AG04449 (cell line): ENCODE results near the gene CLASRP.

Experiments used
- CTCF ChIA-PET: fragments of 350-600 bp; formaldehyde crosslinking; extraction: SDS; loops from one replicate; lab custom pipeline; 2021; ENCODE audit warnings: antibody characterized with exemption; lab: Yijun Ruan, JAX
- POLR2A ChIA-PET: fragments of 400-600, 350-600 bp; formaldehyde crosslinking; extraction: SDS; loops from one replicate; lab custom pipeline; 2020; ENCODE audit warnings: antibody characterized with exemption, inconsistent platforms; lab: Yijun Ruan, JAX
- DNase-seq: peaks from one replicate; pipeline ENCODE4 v3.0.0-alpha.2; 2010; ENCODE audit warnings: low read depth, low spot score
- H3K4me3 ChIP-seq: 2 replicates; pipeline ENCODE4 v1.5.1; 2011; ENCODE audit warnings: low read depth, mild to moderate bottlenecking, control low read depth, low read length
- CTCF ChIP-seq: IDR thresholded peaks from one replicate; pipeline ENCODE4 v1.5.1; 2011; ENCODE audit warnings: mild to moderate bottlenecking, moderate library complexity, low read length, control low read depth, inconsistent platforms; ENCODE audit not compliant: insufficient read depth; ENCODE audit errors: missing control alignments

Gene CLASRP

GRCh38 chr19:45045671-45046353 is 7.0 kb downstream of the CLASRP start:
- ChIA-PET POLR2A (no interaction called here), CTCF (interaction anchor here (1.5 to 8.7 kb wide), 2 partner anchors 15 to 56 kb away, joined by 4 to 85 read pairs; no protein-coding TSS in a partner anchor)
- DNase-seq, result no peak
- no peak overlapping the region for H3K4me3 ChIP-seq
- no peak for TF ChIP-seq CTCF

- no peak for TF ChIP-seq CTCF
- POLR2A ChIA-PET, result no interaction called here
- CTCF ChIA-PET, result interaction anchor here (1.0 to 8.7 kb wide), 4 partner anchors 13 to 56 kb away, joined by 3 to 85 read pairs (median 4); no protein-coding TSS in a partner anchor
- no peak overlapping the region for H3K4me3 ChIP-seq
- no peak for DNase-seq
These were observed 7.5 kb downstream of the CLASRP start for GRCh38 chr19:45046355-45046754.

- TF ChIP-seq CTCF, result no peak
- CTCF ChIA-PET, result interaction anchor here (1.0 to 1.4 kb wide), 2 partner anchors 12 to 18 kb away, joined by 3 read pairs; no protein-coding TSS in a partner anchor
- POLR2A ChIA-PET, result no interaction called here
- no peak overlapping the region for H3K4me3 ChIP-seq
- DNase-seq, result no peak
These were observed 8.4 kb downstream of the CLASRP start for GRCh38 chr19:45047188-45047797.

- CTCF ChIA-PET, result interaction anchor here (0.6 to 3.7 kb wide), 4 partner anchors 7 to 13 kb away, joined by 3 to 27 read pairs (median 3); no protein-coding TSS in a partner anchor
- POLR2A ChIA-PET, result interaction anchor here (0.9 kb wide), 1 partner anchor 12 kb away, joined by 3 read pairs; no protein-coding TSS in a partner anchor
- no peak overlapping the region for H3K4me3 ChIP-seq
- DNase-seq, result no peak
- TF ChIP-seq CTCF, result no peak
These were observed 10.4 kb downstream of the CLASRP start for GRCh38 chr19:45049073-45049736.

- H3K4me3 ChIP-seq, result no peak overlapping the region
- no peak for DNase-seq
- no peak for TF ChIP-seq CTCF
- ChIA-PET POLR2A (interaction anchor here (0.9 kb wide), 1 partner anchor 11 kb away, joined by 3 read pairs; no protein-coding TSS in a partner anchor), CTCF (interaction anchor here (0.6 to 3.7 kb wide), 3 partner anchors 8 to 10 kb away, joined by 3 to 27 read pairs (median 3); no protein-coding TSS in a partner anchor)
These were observed 11.2 kb downstream of the CLASRP start for GRCh38 chr19:45050036-45050435.
